GM12878 (cell line): ENCODE results near the gene ULK4. TPM values are rescaled to one million over a fixed set of nuclear protein-coding genes. Genes with fewer than 3 reads are reported as not detected.
"Not testable (repeated sequence)": the region's sequence is repeated elsewhere in the genome, so short reads cannot be mapped to it uniquely, and the experiment has no call there.

Experiments used
- ATAC-seq: fragments of 200-7000 bp; cut with Tn5 transposase; 3 replicates; pipeline ENCODE4 v1.9.1; 2020; ENCODE audit warnings: mild to moderate bottlenecking, moderate library complexity
- BruUV-seq: library from RNA; stranded (reverse); fragments of 400-500 nt; replicated peaks from 2 replicates; lab custom pipeline; 2021; lab: Mats Ljungman, UMichigan
- CTCF ChIA-PET: fragments of 300-600 bp; sonication (Branson Sonifier 250); formaldehyde crosslinking; extraction: SDS; loops from one replicate; lab custom pipeline; 2021; ENCODE audit warnings: inconsistent platforms; lab: Yijun Ruan, JAX
- POLR2A ChIA-PET: fragments of 350-600 bp; formaldehyde crosslinking; extraction: SDS; loops from one replicate; lab custom pipeline; 2021; ENCODE audit warnings: inconsistent platforms; lab: Charles Lee
- RAD21 ChIA-PET: fragments of 300-600 bp; sonication (Branson Sonifier 250); formaldehyde crosslinking; loops from one replicate; lab custom pipeline; 2023; ENCODE audit warnings: antibody characterized with exemption; ENCODE audit not compliant: unreplicated experiment; lab: Charles Lee
- SMC1A ChIA-PET: fragments of 300-600 bp; sonication (Branson Sonifier 250); formaldehyde crosslinking; loops from one replicate; lab custom pipeline; 2023; ENCODE audit not compliant: unreplicated experiment, uncharacterized antibody; lab: Charles Lee
- DNase-seq: peaks from one replicate; pipeline ENCODE4 v3.0.0-alpha.2; 2011; ENCODE audit warnings: low read depth, low spot score
- FAIRE-seq: peaks from 3 replicates; lab custom pipeline; 2011; peaks lifted over from hg19 to GRCh38; lab: Jason Lieb, UNC
- H2AFZ ChIP-seq: 2 replicates; pipeline ENCODE4 v1.6.0; 2011; ENCODE audit warnings: low read depth, low read length, control low read depth; ENCODE audit not compliant: control insufficient read depth
- H3K27ac ChIP-seq: 2 replicates; pipeline ENCODE4 v1.5.1; 2011; ENCODE audit warnings: control low read depth; ENCODE audit not compliant: control insufficient read depth, insufficient read depth
- H3K27me3 ChIP-seq, 2 experiments: replicated peaks in 1 of 2; 2 replicates each; pipeline versions ENCODE4 v1.6.0 to v1.6.1; 2011; ENCODE audit warnings: low read length in 1 of 2; ENCODE audit not compliant: control insufficient read depth in 2 of 2, insufficient read depth in 2 of 2
- H3K36me3 ChIP-seq, 2 experiments: 2 replicates each; pipeline ENCODE4 v1.5.1; 2011; ENCODE audit warnings: low read length in 1 of 2; ENCODE audit not compliant: control insufficient read depth in 2 of 2, insufficient read depth in 2 of 2
- H3K4me1 ChIP-seq: 2 replicates; pipeline ENCODE4 v1.6.1; 2011; ENCODE audit warnings: mild to moderate bottlenecking, low read length, moderate library complexity, mixed read lengths; ENCODE audit not compliant: control insufficient read depth, insufficient read depth
- H3K4me2 ChIP-seq: 2 replicates; pipeline ENCODE4 v1.6.0; 2011; ENCODE audit warnings: control low read depth; ENCODE audit not compliant: control insufficient read depth, insufficient read depth
- H3K4me3 ChIP-seq: fragments of 200-600 bp; sonication (generic); 2 replicates; pipeline ENCODE4 v1.5.1; 2016
- H3K79me2 ChIP-seq: 2 replicates; pipeline ENCODE4 v1.6.0; 2011; ENCODE audit warnings: low read length; ENCODE audit not compliant: control insufficient read depth, insufficient read depth
- H3K9ac ChIP-seq: 2 replicates; pipeline ENCODE4 v1.8.0; 2011; ENCODE audit warnings: low read length, control low read depth, mixed read lengths; ENCODE audit not compliant: control insufficient read depth, insufficient read depth
- H3K9me3 ChIP-seq: replicated peaks from 3 replicates; pipeline ENCODE4 v1.5.1; 2011; ENCODE audit warnings: mild to moderate bottlenecking, low read length; ENCODE audit not compliant: control insufficient read depth, insufficient read depth
- H4K20me1 ChIP-seq: 2 replicates; pipeline ENCODE4 v1.6.0; 2011; ENCODE audit not compliant: control insufficient read depth, insufficient read depth
- CTCF ChIP-seq, 3 experiments: IDR thresholded peaks in 2 of 3; conservative IDR thresholded peaks in 1 of 3; 2 replicates each; pipeline ENCODE4 v1.5.1; 2011; ENCODE audit warnings: low read depth in 3 of 3, low read length in 3 of 3, mild to moderate bottlenecking in 3 of 3, control low read depth in 2 of 3, moderate library complexity in 2 of 3, inconsistent platforms in 1 of 3, mixed read lengths in 1 of 3; ENCODE audit not compliant: control insufficient read depth in 2 of 3, insufficient read depth in 1 of 3; ENCODE audit errors: extremely low read depth in 1 of 3
- STAT3 ChIP-seq: IDR thresholded peaks from 2 replicates; pipeline ENCODE4 v1.6.1; 2011; ENCODE audit warnings: low read depth, low read length, improper control_type of control experiment
- WGBS: methylation state at CpG from one replicate; pipeline ENCODE4 v1.1.6; 2016; ENCODE audit warnings: low lambda C conversion rate; ENCODE audit not compliant: insufficient replicate concordance, insufficient coverage; ENCODE audit errors: missing lambda C conversion rate; 5-methylcytosine and 5-hydroxymethylcytosine counted together
- in situ Hi-C: fragments of 300-500 bp; cut with MboI; formaldehyde crosslinking; loops from 9 replicates; pipeline ENCODE4 v1.14.3; 2018; ENCODE audit warnings: mixed read lengths
- intact Hi-C: fragments of 100-400 bp; cut with micrococcal nuclease; formaldehyde crosslinking; loops from one replicate; pipeline ENCODE4 v1.14.2; 2022; ENCODE audit not compliant: unreplicated experiment
- polyA plus RNA-seq, 11 experiments: library from polyadenylated mRNA; depleted of rRNA in 4 of 11; unstranded in 6 of 11; stranded (reverse) in 5 of 11; fragments of >200 nt; fragmentation: Nextera tagmentation in 4 of 11; fragmentation: Illumina TruSeq in 1 of 11; extraction: Ambion mirVana in 4 of 11; extraction: Trizol in 1 of 11; gene quantifications; 1 replicate in 1 of 11; 2 replicates in 10 of 11; pipeline versions ENCODE4 v1.2.1 to v1.2.3, GENCODE V29; 2011 to 2016; ENCODE audit warnings: inconsistent platforms in 2 of 11, missing spikeins in 2 of 11, low read depth in 1 of 11
- total RNA-seq, 4 experiments: library from RNA; depleted of rRNA in 3 of 4; stranded (reverse); fragments of >200 nt in 3 of 4; fragmentation: Illumina TruSeq in 1 of 4; extraction: Trizol in 1 of 4; gene quantifications; 2 replicates each; pipeline versions ENCODE4 v1.2.1 to v1.2.3, GENCODE V29; 2013 to 2021

ULK4 gene
- total and polyA plus RNA-seq, 10 of the 15 experiments (the other 5 are each of a cell fraction or from before 2014, with no cell fraction given), result 3.5 to 7.6 (median 6.3) TPM

GRCh38 chr3:41863024-41863423 is 98.9 kb downstream of the ULK4 start:
- ChIA-PET SMC1A (no interaction called here), RAD21 (no interaction called here), CTCF (no interaction called here), POLR2A (no interaction called here)
- H2AFZ ChIP-seq, result no peak overlapping the region
- no peak overlapping the region for H3K9ac ChIP-seq
- H3K9me3 ChIP-seq, result no peaks in the 10 kb centered on the region
- no peaks in the 10 kb centered on the region for H3K36me3 ChIP-seq
- no peaks in the 10 kb centered on the region for H3K27me3 ChIP-seq
- no peak for DNase-seq
- WGBS, result 73% methylated on average over 1 of the region's 1 CpG
- ATAC-seq, result peak; percentile 62
- no TSS peak for BruUV-seq
- H3K4me1 ChIP-seq, result no peaks in the 10 kb centered on the region
- FAIRE-seq, result no peak
- H3K27ac ChIP-seq, result no peak overlapping the region
- TF ChIP-seq CTCF (IDR thresholded peaks at IDR 0.05 in 2 of 3, conservative IDR thresholded peaks at IDR 0.05 in 1 of 3; ENCODE audit: control insufficient read depth in 2 of 3, extremely low read depth in 1 of 3, insufficient read depth in 1 of 3, low read depth in 3 of 3, low read length in 3 of 3), result 0 out of 6 replicates have a peak, but pooled peaks of 1 of the 3 experiments have one; percentile 10
- no peak for TF ChIP-seq STAT3
- no peaks in the 10 kb centered on the region for H3K79me2 ChIP-seq
- in situ Hi-C loops (no loop called here), intact Hi-C loops (no loop called here)
- no peak overlapping the region for H3K4me3 ChIP-seq
- H4K20me1 ChIP-seq, result no peaks in the 10 kb centered on the region
- no peak overlapping the region for H3K4me2 ChIP-seq

DNA sequence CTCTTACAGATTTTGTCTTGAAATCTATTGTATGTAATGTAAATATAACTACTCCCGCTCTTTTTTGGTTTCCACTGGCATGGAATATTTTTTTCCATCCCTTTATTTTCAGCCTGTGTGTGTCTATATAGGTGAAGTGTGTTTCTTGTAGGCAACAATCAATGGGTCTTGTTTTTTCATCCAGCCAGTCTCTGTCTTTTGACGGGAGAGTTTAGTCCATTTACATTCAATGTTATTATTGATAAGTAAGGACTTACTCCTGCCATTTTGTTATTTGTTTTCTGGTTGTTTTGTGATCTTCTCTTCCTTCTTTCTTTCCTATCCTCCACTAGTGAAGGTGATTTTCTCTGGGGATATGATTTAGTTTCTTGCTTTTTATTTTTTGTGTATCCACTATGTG is 101.4 kb downstream of the ULK4 start:
- CTCF ChIA-PET, H4K20me1 ChIP-seq, H3K4me3 ChIP-seq, POLR2A ChIA-PET, H2AFZ ChIP-seq, FAIRE-seq, H3K27me3 ChIP-seq, H3K36me3 ChIP-seq, H3K79me2 ChIP-seq, H3K9ac ChIP-seq, SMC1A ChIA-PET, BruUV-seq, H3K27ac ChIP-seq, ATAC-seq, RAD21 ChIA-PET, H3K4me2 ChIP-seq, in situ Hi-C loops, DNase-seq, H3K4me1 ChIP-seq, intact Hi-C loops, H3K9me3 ChIP-seq: not testable (repeated sequence)
- 98% methylated on average over 2 of the region's 2 CpGs for whole genome bisulfite sequencing
